Endothelial cell of umbilical vein (primary cell): ENCODE results near the gene LRRC56. TPM values are rescaled to one million over a fixed set of nuclear protein-coding genes. Genes with fewer than 3 reads are reported as not detected.

Experiments used
- BruUV-seq: library from RNA; stranded (reverse); fragments of 400-500 nt; replicated peaks from 2 replicates; lab custom pipeline; 2021; lab: Mats Ljungman, UMichigan
- CTCF ChIA-PET: fragments of 300-600, 350-600 bp; sonication (Branson Sonifier 250); formaldehyde crosslinking; loops from one replicate; lab custom pipeline; 2021; ENCODE audit warnings: antibody characterized with exemption, inconsistent platforms; lab: Charles Lee
- POLR2A ChIA-PET: fragments of 300-600, 350-600 bp; sonication (Branson Sonifier 250); formaldehyde crosslinking; loops from one replicate; lab custom pipeline; 2021; ENCODE audit warnings: antibody characterized with exemption, inconsistent platforms; lab: Charles Lee
- DNase-seq: peaks from one replicate; pipeline ENCODE4 v3.0.0-alpha.2; 2011; ENCODE audit warnings: low read depth, low spot score
- FAIRE-seq: peaks from 2 replicates; lab custom pipeline; 2011; peaks lifted over from hg19 to GRCh38; lab: Jason Lieb, UNC
- H2AFZ ChIP-seq: 2 replicates; pipeline ENCODE4 v1.6.0; 2012; ENCODE audit warnings: low read depth, low read length, control low read depth, inconsistent platforms
- H3K27ac ChIP-seq: 2 replicates; pipeline ENCODE4 v1.5.1; 2011; ENCODE audit warnings: low read depth, mild to moderate bottlenecking, control low read depth, low read length, moderate library complexity; ENCODE audit not compliant: insufficient read depth
- H3K27me3 ChIP-seq, 2 experiments: 2 replicates each; pipeline versions ENCODE4 v1.6.0 to v1.6.1; 2011; ENCODE audit warnings: low read length in 2 of 2, mixed read lengths in 1 of 2; ENCODE audit not compliant: control insufficient read depth in 2 of 2, insufficient read depth in 2 of 2
- H3K36me3 ChIP-seq, 2 experiments: 2 replicates in 1 of 2; 3 replicates in 1 of 2; pipeline ENCODE4 v1.5.1; 2011; ENCODE audit warnings: low read length in 2 of 2, mild to moderate bottlenecking in 1 of 2, moderate library complexity in 1 of 2; ENCODE audit not compliant: control insufficient read depth in 2 of 2, insufficient read depth in 2 of 2; ENCODE audit errors: extremely low read depth in 1 of 2
- H3K4me1 ChIP-seq: 3 replicates; pipeline ENCODE4 v1.5.1; 2011; ENCODE audit warnings: mild to moderate bottlenecking, low read length; ENCODE audit not compliant: control insufficient read depth, insufficient read depth; ENCODE audit errors: extremely low read depth
- H3K4me2 ChIP-seq: 2 replicates; pipeline ENCODE4 v1.6.1; 2011; ENCODE audit warnings: low read length, control low read depth, mixed read lengths; ENCODE audit not compliant: insufficient read depth
- H3K4me3 ChIP-seq, 3 experiments: fragments of 200-600 bp in 1 of 3; sonication (generic), shearing (Covaris generic) in 1 of 3; replicated peaks in 1 of 3; 2 replicates each; pipeline ENCODE4 v1.5.1; 2011 to 2016; ENCODE audit warnings: control low read depth in 3 of 3, low read length in 3 of 3, mild to moderate bottlenecking in 2 of 3, inconsistent platforms in 1 of 3, low read depth in 1 of 3, moderate library complexity in 1 of 3; ENCODE audit not compliant: insufficient read depth in 1 of 3
- H3K79me2 ChIP-seq: 2 replicates; pipeline ENCODE4 v1.6.0; 2012; ENCODE audit warnings: low read length, inconsistent platforms; ENCODE audit not compliant: control insufficient read depth, insufficient read depth
- H3K9ac ChIP-seq: replicated peaks from 2 replicates; pipeline ENCODE3; 2011; ENCODE audit warnings: low read length, control low read depth; ENCODE audit not compliant: insufficient read depth; ENCODE audit errors: extremely low read depth
- H3K9me1 ChIP-seq: replicated peaks from 3 replicates; pipeline ENCODE4 v1.6.0; 2011; ENCODE audit warnings: mild to moderate bottlenecking, low read length; ENCODE audit not compliant: control insufficient read depth, insufficient read depth; ENCODE audit errors: extremely low read depth
- H3K9me3 ChIP-seq: replicated peaks from 2 replicates; pipeline ENCODE4 v1.5.1; 2012; ENCODE audit warnings: low read length, inconsistent platforms; ENCODE audit not compliant: control insufficient read depth, insufficient read depth
- H4K20me1 ChIP-seq: replicated peaks from 2 replicates; pipeline ENCODE3; 2011; ENCODE audit warnings: mild to moderate bottlenecking, low read length; ENCODE audit not compliant: control insufficient read depth, insufficient read depth; ENCODE audit errors: extremely low read depth
- CTCF ChIP-seq, 2 donors: IDR thresholded peaks; 1 replicate in 1 of 2; 2 replicates in 1 of 2; pipeline ENCODE4 v1.5.1; 2011; ENCODE audit warnings: low read length in 2 of 2, mild to moderate bottlenecking in 2 of 2, moderate library complexity in 2 of 2, control low read depth in 1 of 2, inconsistent platforms in 1 of 2, low read depth in 1 of 2; ENCODE audit not compliant: insufficient read depth in 1 of 2; ENCODE audit errors: extremely low read depth in 1 of 2
- EZH2 ChIP-seq: IDR thresholded peaks from 2 replicates; pipeline ENCODE4 v1.6.1; 2012; ENCODE audit warnings: borderline replicate concordance, low read depth, mild to moderate bottlenecking, moderate library complexity, low read length, inconsistent platforms; ENCODE audit not compliant: severe bottlenecking
- FOS ChIP-seq: IDR thresholded peaks from 2 replicates; pipeline ENCODE4 v1.6.1; 2011; ENCODE audit warnings: mild to moderate bottlenecking, low read length, moderate library complexity, borderline replicate concordance; ENCODE audit not compliant: insufficient read depth
- GATA2 ChIP-seq: IDR thresholded peaks from 2 replicates; pipeline ENCODE4 v1.7.0; 2011; ENCODE audit warnings: low read depth, mild to moderate bottlenecking, moderate library complexity, mixed read lengths, low read length; ENCODE audit not compliant: insufficient read length, insufficient read depth
- JUN ChIP-seq: IDR thresholded peaks from 2 replicates; pipeline ENCODE4 v1.6.1; 2011; ENCODE audit warnings: borderline replicate concordance, low read depth; ENCODE audit not compliant: insufficient read length, insufficient read depth
- MAX ChIP-seq: IDR thresholded peaks from 2 replicates; pipeline ENCODE4 v1.6.1; 2011; ENCODE audit not compliant: insufficient read depth, insufficient read length
- MYC ChIP-seq: IDR thresholded peaks from one replicate; pipeline ENCODE4 v1.6.1; 2011; ENCODE audit warnings: mild to moderate bottlenecking, low read depth, low read length
- POLR2A ChIP-seq: IDR thresholded peaks from 2 replicates; pipeline ENCODE4 v1.6.1; 2012; ENCODE audit warnings: low read depth, mild to moderate bottlenecking, control low read depth, low read length
- POLR2AphosphoS5 ChIP-seq: IDR thresholded peaks from 2 replicates; pipeline ENCODE4 v1.6.1; 2012; ENCODE audit warnings: low read depth, mild to moderate bottlenecking, control low read depth, low read length, moderate library complexity; ENCODE audit not compliant: insufficient read depth
- dilution Hi-C: fragments of 300-500 bp; cut with MboI; formaldehyde crosslinking; loops from one replicate; pipeline ENCODE4 v1.15.0; 2019; ENCODE audit warnings: low sequenced_read_pairs; ENCODE audit not compliant: extremely low pct_ligation_motif_present
- intact Hi-C: fragments of 100-400 bp; cut with micrococcal nuclease; formaldehyde crosslinking; loops from one replicate; pipeline ENCODE4 v1.10.0; 2022
- polyA plus RNA-seq, 4 experiments: library from polyadenylated mRNA; depleted of rRNA in 3 of 4; stranded (reverse) in 3 of 4; unstranded in 1 of 4; fragments of >200 nt; gene quantifications; 2 replicates each; pipeline versions ENCODE4 v1.2.1 to v1.2.3, GENCODE V29; 2011 to 2012; ENCODE audit warnings: missing spikeins in 1 of 4
- total RNA-seq: library from RNA; stranded (reverse); gene quantifications from 2 replicates; pipeline ENCODE4 v1.2.3, GENCODE V29; 2021

The LRRC56 gene
- total and polyA plus RNA-seq, 2 donors (not counting 3 experiments of a cell fraction or from before 2014, with no cell fraction given): 0.47 to 0.55 TPM

- H4K20me1 ChIP-seq: no peaks in the 10 kb centered on the region
- ChIA-PET POLR2A (no interaction called here), CTCF (no interaction called here)
- intact Hi-C loops: no loop called here
- H3K27ac ChIP-seq: no peak overlapping the region
- no peak overlapping the region for H3K9ac ChIP-seq
- H3K9me1 ChIP-seq: no peaks in the 10 kb centered on the region
- H2AFZ ChIP-seq: no peak overlapping the region
- no peak for TF ChIP-seq FOS
- TF ChIP-seq POLR2A: no peak
- no peak for TF ChIP-seq MYC
- no peak for TF ChIP-seq MAX
- TF ChIP-seq POLR2AphosphoS5: no peak
- no peak for TF ChIP-seq EZH2
- H3K36me3 ChIP-seq: peaks cover 0 to 14% of the 10 kb centered on the region in 2 experiments
- no peak overlapping the region for H3K4me3 ChIP-seq
- no TSS peak for BruUV-seq
- FAIRE-seq (no peak), DNase-seq (no peak)
- no peaks in the 10 kb centered on the region for H3K27me3 ChIP-seq
- H3K4me1 ChIP-seq: peaks cover 14% of the 10 kb centered on the region
- no peaks in the 10 kb centered on the region for H3K9me3 ChIP-seq
- H3K79me2 ChIP-seq: peaks cover 58% of the 10 kb centered on the region
- dilution Hi-C loops: no loop called here
- H3K4me2 ChIP-seq: no peak overlapping the region
These were observed 44.0 kb downstream of the LRRC56 start for GRCh38 chr11:581342-581741.

DNA sequence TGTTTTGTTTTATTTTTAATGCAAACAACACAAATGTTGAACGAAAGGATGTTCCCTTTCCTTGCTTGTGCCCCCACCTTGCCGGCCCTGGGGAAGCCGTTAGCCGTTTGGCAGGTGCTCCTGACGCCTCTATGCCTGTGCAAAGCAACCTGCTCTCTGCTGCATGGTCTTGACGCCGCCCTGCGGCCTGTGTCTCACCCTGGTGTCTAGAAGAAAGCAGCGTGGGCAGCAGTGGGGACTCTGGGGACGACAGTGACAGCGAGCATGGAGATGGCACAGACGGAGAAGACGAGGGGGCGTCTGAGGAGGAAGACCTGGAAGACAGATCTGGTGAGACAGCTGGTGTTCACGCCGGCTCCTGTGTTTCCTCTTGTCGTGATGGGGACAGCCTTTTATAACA lies 44.4 kb downstream of the LRRC56 start:
- Histone ChIP-seq H2AFZ (no peak overlapping the region), H3K9me3 (no peaks in the 10 kb centered on the region), H3K4me3 (no peak overlapping the region), H3K9ac (no peak overlapping the region), H3K27me3 (no peaks in the 10 kb centered on the region), H3K4me1 (peaks cover 14% of the 10 kb centered on the region), H3K4me2 (no peak overlapping the region), H3K36me3 (peaks cover 0 to 18% of the 10 kb centered on the region in 2 experiments), H3K27ac (no peak overlapping the region), H3K79me2 (peaks cover 56% of the 10 kb centered on the region), H4K20me1 (no peaks in the 10 kb centered on the region), H3K9me1 (no peaks in the 10 kb centered on the region)
- TF ChIP-seq CTCF (IDR thresholded peaks at IDR 0.05; ENCODE audit: extremely low read depth in 1 of 2, insufficient read depth in 1 of 2, low read depth in 1 of 2, low read length in 2 of 2) (no peak), POLR2A (no peak), GATA2 (no peak), POLR2AphosphoS5 (no peak), FOS (no peak), EZH2 (no peak), MYC (no peak), MAX (no peak), JUN (no peak)
- ChIA-PET POLR2A (no interaction called here), CTCF (no interaction called here)
- intact Hi-C loops (no loop called here), dilution Hi-C loops (no loop called here)
- FAIRE-seq (no peak), DNase-seq (no peak)
- no TSS peak for BruUV-seq
